GM23338 (cell line): ENCODE data around the gene SLC40A1. TPM values are rescaled to one million over a fixed set of nuclear protein-coding genes. Genes with fewer than 3 reads are reported as not detected.

ENCODE experiments used
- ATAC-seq: fragments of 200-7000 bp; cut with Tn5 transposase; 3 replicates; pipeline ENCODE4 v1.9.1; 2020
- DNase-seq: peaks from one replicate; pipeline ENCODE4 v3.0.0-alpha.2; 2015; ENCODE audit warnings: low spot score
- H2AFZ ChIP-seq: fragments of 200-600 bp; sonication (generic); 2 replicates; pipeline ENCODE4 v1.8.0; 2016; ENCODE audit warnings: antibody characterized with exemption, mild to moderate bottlenecking, moderate library complexity
- H3F3A ChIP-seq: fragments of 200-600 bp; sonication (generic); replicated peaks from 2 replicates; pipeline ENCODE4 v1.8.0; 2017; ENCODE audit warnings: antibody characterized with exemption, mixed run types, low read depth
- H3K27ac ChIP-seq: fragments of 200-600 bp; sonication (generic); 2 replicates; pipeline ENCODE4 v1.6.1; 2016; ENCODE audit warnings: low read depth
- H3K27me3 ChIP-seq: fragments of 200-600 bp; sonication (generic); 2 replicates; pipeline ENCODE4 v1.8.0; 2016; ENCODE audit warnings: mild to moderate bottlenecking, mixed run types, moderate library complexity; ENCODE audit not compliant: insufficient read depth
- H3K36me3 ChIP-seq: fragments of 200-600 bp; sonication (generic); 2 replicates; pipeline ENCODE4 v1.8.0; 2016; ENCODE audit warnings: mild to moderate bottlenecking; ENCODE audit not compliant: insufficient read depth
- H3K4me1 ChIP-seq: fragments of 200-600 bp; sonication (generic); 2 replicates; pipeline ENCODE4 v1.8.0; 2016; ENCODE audit warnings: mild to moderate bottlenecking, moderate library complexity; ENCODE audit not compliant: insufficient read depth
- H3K4me2 ChIP-seq: fragments of 200-600 bp; sonication (generic); 2 replicates; pipeline ENCODE4 v1.7.1; 2017; ENCODE audit warnings: mixed run types
- H3K4me3 ChIP-seq: fragments of 200-600 bp; sonication (generic); 2 replicates; pipeline ENCODE4 v1.6.1; 2016; ENCODE audit warnings: mixed run types
- H3K79me2 ChIP-seq: fragments of 200-600 bp; sonication (generic); replicated peaks from 2 replicates; pipeline ENCODE4 v1.8.0; 2017; ENCODE audit warnings: mild to moderate bottlenecking; ENCODE audit not compliant: insufficient read depth
- H3K9me2 ChIP-seq: fragments of 200-600 bp; sonication (generic); 2 replicates; pipeline ENCODE4 v1.8.0; 2017; ENCODE audit not compliant: insufficient read depth
- H4K20me1 ChIP-seq: fragments of 200-600 bp; sonication (generic); replicated peaks from 2 replicates; pipeline ENCODE4 v1.8.0; 2017; ENCODE audit warnings: mild to moderate bottlenecking; ENCODE audit not compliant: insufficient read depth
- H3K27ac Mint-ChIP-seq: 2 replicates; pipeline ENCODE4 v1.8.0; 2020; ENCODE audit warnings: inconsistent platforms, mild to moderate bottlenecking, moderate library complexity, mixed read lengths
- H3K27me3 Mint-ChIP-seq: 3 replicates; pipeline ENCODE4 v1.8.0; 2022; ENCODE audit warnings: low read depth, mild to moderate bottlenecking, moderate library complexity, mixed read lengths, inconsistent platforms; ENCODE audit not compliant: insufficient read depth, poor library complexity
- H3K36me3 Mint-ChIP-seq: 3 replicates; pipeline ENCODE4 v1.8.0; 2021; ENCODE audit warnings: low read depth, mild to moderate bottlenecking, inconsistent platforms, moderate library complexity, mixed read lengths
- H3K4me1 Mint-ChIP-seq: 3 replicates; pipeline ENCODE4 v1.8.0; 2020; ENCODE audit warnings: mild to moderate bottlenecking, inconsistent platforms, mixed read lengths
- H3K4me3 Mint-ChIP-seq: 3 replicates; pipeline ENCODE4 v1.8.0; 2021; ENCODE audit warnings: moderate library complexity, mild to moderate bottlenecking, inconsistent platforms, mixed read lengths
- H3K9me3 Mint-ChIP-seq: 3 replicates; pipeline ENCODE4 v1.8.0; 2020; ENCODE audit warnings: moderate library complexity, mild to moderate bottlenecking, inconsistent platforms, mixed read lengths
- CREB1 ChIP-seq: fragments of 250-450 bp; sonication (Bioruptor Pico); IDR thresholded peaks from 2 replicates; pipeline ENCODE4 v1.5.0; 2020; ENCODE audit warnings: low read depth, mild to moderate bottlenecking, moderate library complexity
- ETS1 ChIP-seq: IDR thresholded peaks from 2 replicates; pipeline ENCODE4 v1.6.1; 2016; ENCODE audit warnings: antibody characterized with exemption
- EZH2 ChIP-seq: fragments of 200-600 bp; sonication (generic); IDR thresholded peaks from one replicate; pipeline ENCODE4 v1.8.0; 2017; ENCODE audit warnings: antibody characterized with exemption, mild to moderate bottlenecking, low read depth; ENCODE audit not compliant: unreplicated experiment
- EZH2phosphoT487 ChIP-seq: fragments of 200-600 bp; sonication (generic); IDR thresholded peaks from one replicate; pipeline ENCODE4 v1.8.1; 2018; ENCODE audit warnings: antibody characterized with exemption; ENCODE audit not compliant: unreplicated experiment
- JUNB ChIP-seq: IDR thresholded peaks from one replicate; pipeline ENCODE4 v1.6.1; 2016; ENCODE audit warnings: antibody characterized with exemption; ENCODE audit not compliant: unreplicated experiment
- NANOG ChIP-seq: IDR thresholded peaks from 2 replicates; pipeline ENCODE4 v1.6.1; 2016; ENCODE audit warnings: antibody characterized with exemption, borderline replicate concordance
- POLR2AphosphoS5 ChIP-seq: IDR thresholded peaks from 2 replicates; pipeline ENCODE4 v1.6.1; 2016; ENCODE audit warnings: antibody characterized with exemption, low read depth
- REST ChIP-seq: IDR thresholded peaks from one replicate; pipeline ENCODE4 v1.6.1; 2018; ENCODE audit warnings: antibody characterized with exemption; ENCODE audit not compliant: unreplicated experiment
- STAT1 ChIP-seq: IDR thresholded peaks from one replicate; pipeline ENCODE4 v1.6.1; 2016; ENCODE audit warnings: antibody characterized with exemption; ENCODE audit not compliant: unreplicated experiment
- ZNF114 ChIP-seq: fragments of 250-450 bp; sonication (Bioruptor Pico); IDR thresholded peaks from 2 replicates; pipeline ENCODE4 v1.5.0; 2020; ENCODE audit warnings: mild to moderate bottlenecking, moderate library complexity
- ZNF331 ChIP-seq: fragments of 250-450 bp; sonication (Bioruptor Pico); IDR thresholded peaks from 2 replicates; pipeline ENCODE4 v1.5.0; 2020; ENCODE audit warnings: low read depth, mild to moderate bottlenecking, moderate library complexity
- ZNF462 ChIP-seq: fragments of 250-450 bp; sonication (Bioruptor Pico); IDR thresholded peaks from 2 replicates; pipeline ENCODE4 v1.5.0; 2020; ENCODE audit warnings: mild to moderate bottlenecking, moderate library complexity
- polyA plus RNA-seq: library from polyadenylated mRNA; unstranded; fragments of >200 nt; fragmentation: Nextera tagmentation; extraction: Ambion mirVana; gene quantifications from 2 replicates; pipeline ENCODE4 v1.2.1, GENCODE V29; 2016
- total RNA-seq: library from RNA; depleted of rRNA; stranded (reverse); fragments of >200 nt; shearing (Covaris generic); gene quantifications from 2 replicates; pipeline ENCODE4 v1.2.3, GENCODE V29; 2014
- TF ChIP-seq, protein P1 (sequence below), 2 experiments: fragments of 200-600 bp in 1 of 2; sonication (generic) in 1 of 2; conservative IDR thresholded peaks; 2 replicates each; pipeline versions ENCODE4 v1.5.1 to v1.6.1; 2016 to 2017; ENCODE audit warnings: antibody characterized with exemption in 2 of 2, low read depth in 2 of 2, mild to moderate bottlenecking in 2 of 2, moderate library complexity in 1 of 2

SLC40A1 gene
- total and polyA plus RNA-seq, 2 experiments from 2014 or later: 0.08 TPM; not detected in 1

- TF ChIP-seq ETS1: no peak
- TF ChIP-seq STAT1: no peak
- TF ChIP-seq EZH2: no peak
- no peak for TF ChIP-seq REST
- TF ChIP-seq NANOG: no peak
- no peak for TF ChIP-seq CREB1 (CRISPR knock-in tag)
- no peak for TF ChIP-seq ZNF331 (CRISPR knock-in tag)
- TF ChIP-seq ZNF114: no peak
- TF ChIP-seq EZH2phosphoT487: no peak
- TF ChIP-seq ZNF462 (CRISPR knock-in tag): no peak
- TF ChIP-seq, protein P1, sequence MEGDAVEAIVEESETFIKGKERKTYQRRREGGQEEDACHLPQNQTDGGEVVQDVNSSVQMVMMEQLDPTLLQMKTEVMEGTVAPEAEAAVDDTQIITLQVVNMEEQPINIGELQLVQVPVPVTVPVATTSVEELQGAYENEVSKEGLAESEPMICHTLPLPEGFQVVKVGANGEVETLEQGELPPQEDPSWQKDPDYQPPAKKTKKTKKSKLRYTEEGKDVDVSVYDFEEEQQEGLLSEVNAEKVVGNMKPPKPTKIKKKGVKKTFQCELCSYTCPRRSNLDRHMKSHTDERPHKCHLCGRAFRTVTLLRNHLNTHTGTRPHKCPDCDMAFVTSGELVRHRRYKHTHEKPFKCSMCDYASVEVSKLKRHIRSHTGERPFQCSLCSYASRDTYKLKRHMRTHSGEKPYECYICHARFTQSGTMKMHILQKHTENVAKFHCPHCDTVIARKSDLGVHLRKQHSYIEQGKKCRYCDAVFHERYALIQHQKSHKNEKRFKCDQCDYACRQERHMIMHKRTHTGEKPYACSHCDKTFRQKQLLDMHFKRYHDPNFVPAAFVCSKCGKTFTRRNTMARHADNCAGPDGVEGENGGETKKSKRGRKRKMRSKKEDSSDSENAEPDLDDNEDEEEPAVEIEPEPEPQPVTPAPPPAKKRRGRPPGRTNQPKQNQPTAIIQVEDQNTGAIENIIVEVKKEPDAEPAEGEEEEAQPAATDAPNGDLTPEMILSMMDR (conservative IDR thresholded peaks at IDR 0.05; ENCODE audit: low read depth in 2 of 2): no peak
- TF ChIP-seq JUNB: no peak
- no peak for TF ChIP-seq POLR2AphosphoS5
- Histone ChIP-seq H3K79me2 (no peaks in the 10 kb centered on the region), H3K27ac (no peak overlapping the region), H3K4me3 (no peak overlapping the region), H3K27me3 (no peaks in the 10 kb centered on the region), H3K4me1 (no peaks in the 10 kb centered on the region), H3K36me3 (no peaks in the 10 kb centered on the region), H2AFZ (no peak overlapping the region), H3K4me2 (no peak overlapping the region), H3F3A (no peaks in the 10 kb centered on the region), H3K9me2 (no peaks in the 10 kb centered on the region), H4K20me1 (no peaks in the 10 kb centered on the region)
- Mint-ChIP-seq H3K9me3 (no peaks in the 10 kb centered on the region), H3K4me1 (peaks cover 5% of the 10 kb centered on the region; the same call in 1 of the 3 replicates), H3K27me3 (peaks cover 3% of the 10 kb centered on the region), H3K27ac (no peak overlapping the region), H3K4me3 (no peak overlapping the region), H3K36me3 (no peaks in the 10 kb centered on the region)
- ATAC-seq: no peak
- no peak for DNase-seq
These were observed 30.1 kb upstream of the SLC40A1 start for GRCh38 chr2:189610700-189611099.
